GM19239 (cell line): ENCODE results near the gene RERE.

Experiments
- DNase-seq: peaks from one replicate; pipeline ENCODE4 v3.0.0; 2011; ENCODE audit warnings: low spot score; ENCODE audit not compliant: insufficient read length
- FAIRE-seq: peaks from 2 replicates; lab custom pipeline; 2011; peaks lifted over from hg19 to GRCh38; lab: Jason Lieb, UNC

Gene RERE

DNA sequence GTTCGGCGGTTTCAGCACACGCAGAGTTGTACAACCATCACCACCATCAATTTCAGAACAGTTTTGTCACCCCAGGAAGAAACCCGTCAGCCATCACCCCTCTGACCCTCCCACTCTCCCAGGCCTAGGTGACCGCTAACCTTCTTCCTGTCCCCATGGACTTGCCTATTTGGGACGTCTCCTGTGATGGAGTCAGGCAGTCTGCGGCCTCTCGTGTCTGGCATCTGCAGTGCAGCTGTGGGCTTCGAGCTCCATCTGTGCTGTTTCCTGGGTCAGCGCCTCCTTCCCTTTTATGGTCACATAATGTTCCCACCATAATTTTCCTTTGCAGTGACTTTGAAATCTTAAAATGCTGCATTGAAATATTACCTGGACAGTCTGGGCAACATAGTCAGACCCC, 475.1 kb downstream of the RERE start:
- DNase-seq = no peak
- FAIRE-seq = no peak

DNA sequence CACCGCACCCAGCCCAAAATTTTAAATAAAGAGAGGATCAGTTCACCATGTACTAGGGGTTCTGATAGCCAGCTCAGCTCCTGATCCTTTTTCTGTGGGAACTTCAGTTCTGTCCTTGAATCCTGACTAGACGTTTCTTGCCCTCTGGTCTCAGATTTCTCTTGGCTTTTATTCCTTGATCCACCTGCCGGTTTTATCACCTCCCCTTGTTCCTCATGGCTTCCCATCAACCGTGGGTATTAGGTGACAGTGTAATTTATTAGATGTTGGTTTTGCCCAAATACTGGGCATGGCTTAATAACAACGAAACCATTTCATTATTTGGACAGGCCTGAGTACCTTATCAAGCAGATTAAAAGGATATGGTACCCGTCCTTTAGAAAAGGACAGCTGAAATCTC, 477.0 kb downstream of the RERE start:
- FAIRE-seq (no peak), DNase-seq (no peak)

DNA sequence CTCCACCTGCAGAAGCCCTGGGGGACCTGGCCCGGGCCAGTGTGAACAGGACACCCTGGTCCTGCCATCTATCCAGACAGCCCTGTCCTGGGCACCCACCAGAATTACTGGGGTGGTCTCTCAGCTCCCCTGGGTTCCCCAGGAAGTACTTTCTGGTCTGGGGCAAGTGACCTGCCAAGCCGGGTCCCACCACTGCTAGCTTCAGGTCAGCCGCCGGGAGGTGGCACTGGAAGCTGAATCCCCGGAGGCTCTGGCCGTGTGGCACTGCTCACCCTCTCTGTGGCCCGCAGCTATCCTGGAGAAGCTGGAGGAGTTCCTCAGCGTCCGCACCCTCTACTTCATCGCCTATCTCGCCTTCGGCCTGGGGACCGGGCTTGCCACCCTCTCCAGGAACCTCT, 478.2 kb downstream of the RERE start:
- DNase-seq (no peak), FAIRE-seq (no peak)

DNA sequence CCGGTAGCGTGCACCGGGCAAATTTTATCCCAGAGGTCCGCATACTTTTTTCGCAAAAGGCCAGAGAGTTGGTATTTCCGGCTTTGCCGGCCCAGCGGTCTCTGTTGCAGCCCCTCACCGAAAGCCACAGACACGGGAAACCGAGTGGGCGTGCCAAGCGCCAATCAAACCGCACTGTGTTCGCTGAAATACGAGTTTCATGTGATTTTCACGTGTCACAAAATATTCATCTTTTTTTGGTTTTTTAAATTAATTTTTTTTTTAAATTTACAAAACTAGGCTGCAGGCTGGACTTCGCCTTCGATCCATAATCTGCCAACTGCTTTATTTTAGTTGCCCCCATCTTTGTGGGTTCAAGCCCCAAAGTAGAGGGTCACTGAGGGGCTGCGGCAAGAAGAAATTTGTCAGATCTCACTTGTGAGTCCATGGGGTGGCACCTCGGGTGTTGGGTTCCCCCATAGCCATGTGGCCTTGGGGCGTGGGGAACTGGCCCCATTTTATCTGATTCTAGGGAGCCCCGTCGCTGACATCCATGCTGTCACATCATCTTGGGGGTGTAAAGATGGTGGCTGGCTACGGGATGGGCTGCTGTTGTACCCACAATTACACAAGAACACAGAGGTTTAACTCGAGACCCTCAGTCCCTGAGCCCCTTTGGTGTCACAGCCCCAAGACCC, 478.8 kb downstream of the RERE start:
- FAIRE-seq = no peak
- no peak for DNase-seq

DNA sequence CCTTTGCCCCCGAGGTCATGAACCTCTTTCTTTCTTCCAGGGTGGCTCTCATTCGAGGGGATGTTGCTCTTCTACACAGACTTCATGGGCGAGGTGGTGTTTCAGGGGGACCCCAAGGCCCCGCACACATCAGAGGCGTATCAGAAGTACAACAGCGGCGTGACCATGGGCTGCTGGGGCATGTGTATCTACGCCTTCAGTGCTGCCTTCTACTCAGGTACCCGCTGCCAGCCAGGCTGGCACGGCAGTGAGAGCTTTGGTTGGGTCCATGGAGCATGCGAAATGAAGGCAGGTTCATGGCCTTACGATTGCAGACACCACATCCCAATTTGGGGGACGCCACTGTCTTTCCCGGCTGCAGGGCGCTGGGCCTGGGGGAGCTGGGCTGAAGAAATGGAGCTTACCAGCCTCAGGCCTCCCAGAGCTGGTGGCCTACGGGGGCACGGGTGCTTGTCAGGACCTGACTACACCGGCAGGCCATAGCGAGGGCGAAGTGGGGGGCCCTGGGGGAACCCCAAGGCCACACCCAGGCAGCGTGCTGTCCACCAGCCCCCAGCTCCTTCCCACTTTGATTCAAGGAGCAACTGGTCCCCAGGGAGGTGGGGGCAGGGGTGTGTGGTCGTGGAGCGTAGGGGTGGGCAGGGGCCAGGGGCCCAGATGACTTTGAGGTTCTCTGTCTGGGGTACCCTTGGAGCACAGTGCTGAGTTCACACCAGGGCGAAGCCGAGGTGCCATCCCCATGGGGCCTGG, 479.5 kb downstream of the RERE start:
- FAIRE-seq = no peak

DNA sequence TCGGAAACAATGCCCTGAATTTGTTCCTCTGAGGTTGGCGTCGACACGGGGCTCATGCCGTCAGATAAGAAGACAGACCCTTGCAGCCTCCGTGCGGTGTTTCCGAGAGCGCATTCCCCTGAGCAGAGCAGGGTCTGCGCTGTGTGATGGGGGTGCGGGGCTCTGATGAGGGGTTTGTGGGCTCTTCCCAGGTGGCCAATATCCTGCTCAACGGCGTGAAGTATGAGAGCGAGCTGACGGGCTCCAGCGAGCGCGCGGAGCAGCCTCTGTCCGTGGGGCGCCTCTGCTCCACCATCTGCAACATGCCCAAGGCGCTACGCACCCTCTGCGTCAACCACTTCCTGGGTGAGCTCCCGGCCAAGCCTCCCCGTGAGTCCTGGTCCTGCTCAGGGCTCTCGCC, 482.2 kb downstream of the RERE start:
- FAIRE-seq = no peak

More for the DNA sequence above, 479.5 kb downstream of the RERE start:
- DNase-seq = no peak

DNA sequence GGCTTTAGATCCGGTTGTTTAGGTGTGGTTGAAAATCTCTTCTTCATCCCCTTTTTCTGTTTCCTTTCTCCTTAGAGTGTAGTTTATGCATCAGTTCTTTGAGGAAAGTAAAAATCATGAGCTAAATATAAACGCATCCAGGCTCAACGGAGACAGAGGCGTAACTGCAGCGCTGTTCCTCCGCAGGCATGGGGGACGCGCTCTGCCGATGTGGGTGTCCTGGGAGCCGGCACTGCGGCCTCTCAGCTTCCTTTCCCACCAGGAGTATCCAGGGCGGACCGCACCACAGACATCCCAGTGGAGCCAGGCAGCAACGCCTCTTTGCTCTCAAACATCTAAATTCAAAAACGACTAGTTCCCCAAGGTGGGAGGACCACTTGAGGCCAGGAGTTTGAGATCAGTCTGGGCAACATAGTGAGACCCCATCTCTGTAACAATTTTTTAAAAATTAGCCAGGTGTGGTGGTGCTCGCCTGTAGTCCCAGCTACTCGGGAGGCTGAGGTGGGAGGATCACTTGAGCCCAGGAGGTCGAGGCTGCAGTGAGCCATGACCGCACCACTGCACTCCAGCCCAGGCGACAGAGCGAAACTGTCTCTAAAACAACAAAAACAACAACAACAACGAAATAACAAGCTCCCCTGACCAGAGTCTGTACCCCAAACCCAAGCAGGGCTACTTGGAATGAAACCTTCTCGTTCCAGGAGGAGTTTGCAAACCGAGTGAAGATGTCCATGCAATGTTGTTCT, 483.2 kb downstream of the RERE start:
- DNase-seq (no peak), FAIRE-seq (no peak)

More for the DNA sequence above, 482.2 kb downstream of the RERE start:
- no peak for DNase-seq

DNA sequence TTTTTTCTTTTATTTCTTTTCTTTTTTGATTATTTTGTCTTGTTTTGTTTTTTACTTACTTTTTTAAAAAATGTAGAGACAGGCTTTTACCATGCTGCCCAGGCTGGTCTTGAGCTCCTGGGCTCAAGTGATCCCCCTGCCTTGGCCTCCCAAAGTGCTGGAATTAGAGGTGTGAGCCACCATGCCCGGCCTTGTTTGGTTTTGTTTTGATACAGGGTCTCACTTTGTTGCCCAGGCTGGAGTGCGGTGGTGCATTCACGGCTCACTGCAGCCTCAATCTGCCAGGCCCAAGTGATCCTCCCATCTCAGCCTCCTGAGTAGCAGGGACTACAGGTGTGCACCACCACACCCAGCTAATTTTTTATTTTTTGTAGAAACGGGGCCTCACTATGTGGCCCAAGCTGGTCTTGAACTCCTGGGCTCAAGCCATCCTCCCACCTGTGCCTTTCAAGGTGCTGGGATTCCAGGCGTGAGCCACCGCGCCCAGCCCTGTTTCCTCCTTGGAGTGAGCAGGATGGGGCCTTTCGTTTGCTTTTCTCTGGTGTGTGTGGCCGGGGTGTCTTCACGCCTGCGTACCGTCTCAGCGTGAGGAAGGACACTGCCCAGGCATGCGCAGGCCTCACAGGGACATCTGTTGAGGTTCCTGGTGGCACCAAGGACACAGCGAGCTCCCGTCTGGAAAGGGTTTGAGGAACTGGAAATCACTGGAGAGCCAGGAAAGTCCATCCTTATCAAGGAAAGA, 484.0 kb downstream of the RERE start:
- DNase-seq (no peak), FAIRE-seq (no peak)

DNA sequence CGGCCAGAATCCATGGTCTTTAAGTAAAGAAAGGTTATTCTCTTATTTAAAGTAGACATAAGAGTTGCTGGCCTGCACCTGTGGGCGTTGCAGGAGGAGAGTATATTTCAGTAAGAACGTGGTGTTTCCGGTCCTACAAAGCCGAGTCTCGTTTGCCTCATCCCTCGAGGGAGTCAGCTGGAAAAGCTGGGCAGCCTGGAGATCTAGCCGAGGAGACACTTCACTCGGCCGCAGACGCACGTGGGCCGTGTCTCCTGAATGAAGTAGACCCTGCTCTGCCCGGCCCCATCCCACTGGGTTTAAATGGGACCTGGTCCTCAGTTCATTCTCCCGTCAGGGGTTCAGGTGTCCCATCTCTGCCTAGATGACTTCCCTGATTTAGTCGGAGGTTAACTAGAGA, 484.6 kb downstream of the RERE start:
- DNase-seq (no peak), FAIRE-seq (no peak)

DNA sequence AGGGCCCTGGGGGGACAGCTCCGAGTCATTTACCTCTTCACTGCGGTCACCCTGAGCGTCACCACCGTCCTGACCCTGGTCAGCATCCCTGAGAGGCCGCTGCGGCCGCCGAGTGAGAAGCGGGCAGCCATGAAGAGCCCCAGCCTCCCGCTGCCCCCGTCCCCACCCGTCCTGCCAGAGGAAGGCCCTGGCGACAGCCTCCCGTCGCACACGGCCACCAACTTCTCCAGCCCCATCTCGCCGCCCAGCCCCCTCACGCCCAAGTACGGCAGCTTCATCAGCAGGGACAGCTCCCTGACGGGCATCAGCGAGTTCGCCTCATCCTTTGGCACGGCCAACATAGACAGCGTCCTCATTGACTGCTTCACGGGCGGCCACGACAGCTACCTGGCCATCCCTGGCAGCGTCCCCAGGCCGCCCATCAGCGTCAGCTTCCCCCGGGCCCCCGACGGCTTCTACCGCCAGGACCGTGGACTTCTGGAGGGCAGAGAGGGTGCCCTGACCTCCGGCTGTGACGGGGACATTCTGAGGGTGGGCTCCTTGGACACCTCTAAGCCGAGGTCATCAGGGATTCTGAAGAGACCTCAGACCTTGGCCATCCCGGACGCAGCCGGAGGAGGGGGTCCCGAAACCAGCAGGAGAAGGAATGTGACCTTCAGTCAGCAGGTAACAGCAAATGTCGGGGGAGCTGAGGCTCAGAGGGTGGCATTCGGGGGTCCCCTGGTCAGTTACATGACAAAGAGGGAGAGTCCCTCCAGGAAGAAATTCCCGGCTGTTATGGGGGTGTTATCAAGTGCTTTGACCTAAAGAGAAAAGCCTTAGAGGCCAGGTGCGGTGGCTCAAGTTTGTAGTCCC, 486.9 kb downstream of the RERE start:
- FAIRE-seq (no peak), DNase-seq (no peak)

DNA sequence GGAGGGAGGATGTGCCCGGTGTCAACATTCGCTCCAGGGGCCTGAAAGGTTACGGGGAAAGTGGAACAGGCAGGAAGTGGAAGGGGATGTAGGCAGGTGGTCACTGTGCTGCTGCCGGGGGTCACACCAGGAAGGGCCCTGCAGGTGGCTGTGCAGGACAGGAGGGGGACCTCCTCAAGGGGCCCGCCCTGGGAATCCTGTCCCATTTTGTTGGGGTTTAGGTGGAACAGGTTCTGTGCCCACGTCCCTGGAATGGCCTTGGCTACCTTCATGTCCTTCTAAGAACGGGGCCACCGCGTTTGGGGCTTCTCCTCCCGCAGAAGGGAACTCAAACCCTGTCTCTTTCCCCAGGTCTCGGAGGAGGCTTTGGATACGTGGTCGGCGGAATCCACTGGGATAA, 487.6 kb downstream of the RERE start:
- FAIRE-seq = no peak
- DNase-seq = no peak

DNA sequence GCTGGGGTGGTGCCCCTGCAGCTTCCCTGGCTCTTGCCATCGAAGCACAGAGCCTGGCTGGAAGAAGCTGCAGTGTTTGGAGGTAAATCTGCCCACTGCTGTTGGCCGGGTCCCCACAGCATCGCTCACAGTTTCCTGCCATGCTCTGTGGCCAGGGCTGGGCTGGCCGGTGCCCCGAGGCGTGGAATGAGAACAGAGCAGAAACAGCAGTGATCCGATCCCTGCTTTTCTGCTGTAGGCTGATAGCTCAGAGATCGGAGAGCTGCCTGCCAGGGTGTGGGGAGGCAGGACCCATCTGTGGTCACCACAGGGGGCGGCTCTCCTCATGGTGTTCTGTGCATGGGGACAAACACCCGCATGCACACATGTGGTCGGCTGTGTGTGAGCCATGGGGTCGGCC, 488.0 kb downstream of the RERE start:
- FAIRE-seq (no peak), DNase-seq (no peak)

DNA sequence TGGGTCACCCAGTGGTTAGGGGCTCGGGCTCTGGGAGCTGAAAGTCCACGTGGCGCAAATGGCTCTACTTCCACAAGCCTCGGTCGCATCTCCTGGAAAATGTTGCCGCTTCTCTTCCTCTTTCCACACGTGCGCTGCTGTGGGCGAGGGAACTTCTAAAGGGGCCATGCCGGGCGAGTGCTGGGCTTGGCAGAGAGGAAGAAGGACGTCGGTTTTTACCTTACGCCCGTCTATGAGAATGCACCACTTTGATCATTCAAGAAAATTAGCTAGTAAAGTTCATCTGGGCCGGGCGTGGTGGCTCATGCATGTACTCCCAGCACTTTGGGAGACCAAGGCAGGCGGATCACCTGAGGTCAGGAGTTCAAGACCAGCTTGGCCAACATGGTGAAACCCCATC, 489.2 kb downstream of the RERE start:
- DNase-seq (no peak), FAIRE-seq (no peak)

DNA sequence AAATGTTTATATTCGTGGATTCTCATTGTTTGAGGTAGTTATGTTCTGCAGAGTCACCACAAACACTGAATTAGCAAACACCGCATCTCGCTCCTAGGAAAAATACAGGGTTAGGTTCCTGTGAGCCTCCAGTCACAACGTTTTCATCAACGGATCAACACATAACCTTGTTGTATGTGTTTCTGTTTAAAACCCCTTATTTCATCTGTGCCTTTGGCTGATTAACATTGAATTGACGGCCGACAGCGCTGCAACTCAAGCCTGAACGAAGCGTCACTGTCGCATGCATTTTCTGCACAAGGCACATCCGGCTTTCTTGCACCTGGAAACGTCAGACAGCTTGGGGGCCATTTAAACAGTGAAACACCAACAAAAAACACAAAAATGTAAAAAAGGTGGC, 491.2 kb downstream of the RERE start:
- DNase-seq (no peak), FAIRE-seq (no peak)

DNA sequence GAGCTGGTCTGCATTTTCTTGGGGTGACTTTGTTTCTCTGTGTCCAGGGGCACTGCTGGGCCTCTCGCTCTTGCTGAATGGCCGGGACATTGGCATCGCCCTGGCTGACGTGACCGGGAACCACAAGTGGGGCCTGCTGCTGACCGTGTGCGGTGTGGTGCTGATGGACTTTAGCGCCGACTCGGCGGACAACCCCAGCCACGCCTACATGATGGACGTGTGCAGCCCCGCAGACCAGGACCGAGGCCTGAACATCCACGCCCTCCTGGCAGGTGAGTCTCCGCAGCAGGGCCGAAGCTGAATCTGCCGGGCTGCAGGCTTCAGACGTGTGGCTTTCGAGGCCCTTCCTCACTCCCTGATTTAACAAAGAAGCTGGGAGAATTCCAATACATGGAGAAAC, 491.7 kb downstream of the RERE start:
- no peak for FAIRE-seq

DNA sequence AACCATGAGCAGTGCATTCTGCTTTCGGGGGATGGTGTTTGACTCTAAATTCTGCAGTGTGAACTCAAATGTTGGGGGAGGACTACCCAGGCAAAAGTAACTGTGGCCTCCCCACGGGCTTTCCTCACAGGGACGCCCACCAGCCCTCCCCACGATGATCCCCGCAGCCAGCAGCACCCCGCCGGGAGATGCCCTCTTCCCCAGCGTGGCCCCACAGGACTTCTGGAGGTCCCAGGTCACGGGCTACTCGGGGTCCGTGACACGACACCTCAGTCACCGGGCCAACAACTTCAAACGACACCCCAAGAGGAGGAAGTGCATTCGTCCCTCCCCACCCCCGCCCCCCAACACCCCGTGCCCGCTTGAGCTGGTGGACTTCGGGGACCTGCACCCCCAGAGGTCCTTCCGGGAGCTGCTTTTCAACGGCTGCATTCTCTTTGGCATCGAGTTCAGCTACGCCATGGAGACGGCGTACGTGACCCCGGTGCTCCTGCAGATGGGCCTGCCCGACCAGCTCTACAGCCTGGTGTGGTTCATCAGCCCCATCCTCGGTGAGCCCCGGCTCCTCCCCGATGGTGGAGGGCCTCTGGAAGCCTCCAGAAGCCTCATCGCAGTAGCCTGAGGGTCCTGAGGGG, 493.1 kb downstream of the RERE start:
- DNase-seq = no peak
- FAIRE-seq = no peak

More for the DNA sequence above, 491.7 kb downstream of the RERE start:
- no peak for DNase-seq

DNA sequence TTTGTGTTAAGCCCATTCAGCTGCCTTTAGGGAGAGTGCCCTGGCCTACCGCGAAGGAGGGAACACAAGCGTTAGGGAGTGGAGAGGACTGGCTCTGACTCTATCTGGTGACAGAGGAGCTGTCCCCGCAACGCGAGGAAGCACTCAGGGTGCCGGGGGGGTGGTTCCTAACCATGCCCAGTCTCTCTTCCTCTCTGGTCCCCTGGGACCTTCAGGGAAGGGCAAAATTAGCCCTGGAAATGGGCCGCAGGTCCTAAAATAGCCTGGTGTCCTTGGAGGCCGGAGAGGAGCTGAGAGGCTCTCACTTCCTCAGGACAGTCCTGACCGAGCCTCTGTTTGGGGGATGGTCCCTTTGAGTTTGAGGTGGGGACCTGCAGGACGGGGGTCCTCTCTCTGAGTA, 493.7 kb downstream of the RERE start:
- FAIRE-seq (no peak), DNase-seq (no peak)

DNA sequence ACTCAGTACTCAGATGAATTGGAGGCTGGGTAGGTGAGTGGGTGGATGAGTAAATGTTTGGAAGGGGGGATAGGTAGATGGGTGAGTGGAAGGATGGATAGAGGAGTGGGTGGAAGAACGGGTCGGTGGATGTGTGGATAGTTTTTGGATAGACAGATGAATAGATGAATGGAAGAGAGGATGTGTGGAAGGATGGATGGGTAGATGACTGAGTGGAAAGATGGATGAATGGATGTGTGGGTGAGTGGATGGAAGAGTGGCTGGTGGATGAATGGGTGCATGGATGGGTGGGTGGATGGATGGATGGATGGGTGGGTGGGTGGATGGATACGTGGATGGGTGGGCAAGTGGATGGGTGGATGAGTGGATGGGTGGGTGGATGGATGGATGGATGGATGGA, 495.8 kb downstream of the RERE start:
- FAIRE-seq (no peak), DNase-seq (no peak)

DNA sequence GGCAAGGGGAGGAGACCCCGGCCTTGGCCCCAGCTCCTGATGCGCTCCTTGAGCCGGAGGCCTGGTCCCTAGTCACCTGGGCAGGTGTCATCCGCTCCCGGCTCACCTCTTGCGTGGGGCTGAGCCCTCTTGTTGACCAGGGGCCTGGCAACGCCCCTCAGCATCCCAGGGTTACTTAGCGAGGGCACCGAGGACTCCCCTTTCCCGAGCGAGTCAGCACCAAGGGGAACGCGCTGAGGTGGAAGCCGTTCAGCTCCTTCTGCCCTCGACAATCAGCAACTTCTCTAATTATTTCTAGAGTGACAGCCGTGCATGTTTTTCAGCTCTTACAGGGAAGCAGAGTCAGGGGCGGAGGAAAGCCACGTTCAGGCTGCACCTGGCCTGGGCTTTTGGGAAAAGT, 499.0 kb downstream of the RERE start:
- FAIRE-seq = no peak
- DNase-seq = no peak
